NCI-H69 (cell line): ENCODE data around the gene ITM2B.
A peak's percentile ranks its signal among the peaks of the same experiment; 100 is the strongest.
"Not testable (repeated sequence)": the region's sequence is repeated elsewhere in the genome, so short reads cannot be mapped to it uniquely, and the experiment has no call there.

ENCODE experiments used
- DNase-seq: peaks from one replicate; lab custom pipeline; 2025; lab: John Stamatoyannopoulos, UW

ITM2B gene

GRCh38 chr13:48224701-48225100 is 8.3 kb upstream of the ITM2B start:
- no peak for DNase-seq

GRCh38 chr13:48230541-48230940 is 2.5 kb upstream of the ITM2B start:
- no peak for DNase-seq

- no peak for DNase-seq
These were observed 1.9 kb upstream of the ITM2B start for GRCh38 chr13:48231080-48231479.

GRCh38 chr13:48231933-48232332 is 1.1 kb upstream of the ITM2B start:
- no peak for DNase-seq

DNA sequence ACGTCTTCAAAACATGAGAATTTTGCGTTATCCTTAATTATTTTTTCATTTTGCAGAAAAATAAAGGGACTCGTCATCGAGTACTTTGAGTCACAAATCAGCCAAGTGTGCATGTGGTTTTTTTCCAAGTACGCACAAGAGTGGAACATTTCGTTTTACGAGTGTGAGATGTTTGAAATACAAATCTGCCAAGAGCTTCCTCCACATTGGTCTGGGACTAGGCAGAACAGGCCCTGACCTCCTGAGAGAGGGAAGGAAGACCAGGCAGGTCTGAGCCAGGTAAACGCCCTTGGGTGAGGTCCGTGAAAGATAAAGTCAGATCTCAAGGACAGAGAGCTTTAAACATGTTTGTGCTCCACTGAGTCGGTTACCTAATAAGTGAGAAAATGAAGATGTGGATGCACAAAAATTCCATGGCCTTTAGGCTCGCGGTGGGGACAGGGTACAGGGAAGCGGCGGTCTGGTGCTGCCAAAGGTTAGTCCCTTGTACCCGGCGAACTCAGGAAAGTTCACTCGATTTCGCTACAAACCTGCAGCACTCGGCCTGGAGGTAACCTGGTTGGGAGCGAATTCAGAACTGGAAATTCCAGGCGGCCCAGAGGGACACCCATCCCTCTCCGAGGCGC is 473 bp upstream of the ITM2B start:
- no peak for DNase-seq

GRCh38 chr13:48233889-48234488 is 983 bp downstream of the ITM2B start:
- DNase-seq = no peak

DNA sequence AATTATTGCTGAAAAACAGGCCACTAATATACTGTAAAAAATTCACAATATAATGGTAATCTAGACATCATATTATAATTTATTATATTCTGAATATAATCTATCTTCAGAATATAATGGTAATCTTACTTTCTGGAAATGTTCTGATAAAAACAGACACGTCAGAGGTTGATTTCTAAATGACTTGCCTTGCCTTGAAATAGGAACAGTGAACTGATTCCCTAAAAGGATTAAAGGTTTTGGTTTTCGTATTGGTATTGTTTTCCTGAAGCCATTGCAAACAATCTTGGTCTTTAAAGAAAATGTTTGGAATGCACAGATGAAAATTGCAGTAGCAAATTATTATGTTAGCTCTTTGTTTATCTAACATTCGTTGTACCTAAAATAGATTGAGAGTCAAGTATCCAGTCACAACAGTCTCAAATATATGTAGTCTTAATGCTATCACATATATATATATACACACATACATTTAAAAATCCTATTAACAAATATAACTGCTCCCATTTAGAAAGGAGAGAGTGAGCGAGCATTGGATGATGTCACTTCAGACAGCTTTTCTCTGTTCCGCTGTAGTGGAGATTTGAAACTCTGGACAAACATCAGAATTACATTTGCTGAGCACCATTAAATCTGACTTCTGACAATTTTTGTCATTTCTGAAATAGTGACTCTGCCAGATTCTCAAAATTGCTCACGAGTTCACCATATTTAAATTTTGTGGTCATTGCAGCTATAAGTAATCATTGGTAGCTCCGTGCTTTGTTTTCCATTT is 1.7 kb downstream of the ITM2B start:
- peak; percentile 8 for DNase-seq

- DNase-seq = peak; percentile 56
These were observed 2.5 kb downstream of the ITM2B start for GRCh38 chr13:48235341-48236135.

GRCh38 chr13:48236528-48237353 is 3.7 kb downstream of the ITM2B start:
- no peak for DNase-seq

DNA sequence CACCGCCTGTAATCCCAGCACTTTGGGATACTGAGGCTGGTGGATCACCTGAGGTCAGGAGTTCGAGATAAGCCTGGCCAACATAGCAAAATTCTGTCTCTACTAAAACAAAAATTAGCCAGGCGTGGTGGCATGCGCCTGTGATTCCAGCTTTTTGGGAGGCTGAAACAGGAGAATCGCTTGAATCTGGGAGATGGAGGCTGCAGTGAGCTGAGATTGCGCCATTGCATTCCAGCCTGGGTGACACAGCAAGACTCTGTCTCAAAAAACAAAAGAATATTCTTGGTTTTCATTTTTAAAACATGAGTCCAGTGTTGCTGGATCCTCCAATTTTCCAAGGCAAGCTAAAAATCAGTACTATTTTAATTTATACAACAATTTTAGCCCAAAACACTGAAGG is 6.4 kb downstream of the ITM2B start:
- not testable (repeated sequence) for DNase-seq

- DNase-seq = no peak
These were observed 8.6 kb downstream of the ITM2B start for GRCh38 chr13:48241651-48242050.

GRCh38 chr13:48242677-48243076 is 9.7 kb downstream of the ITM2B start:
- DNase-seq = no peak

- no peak for DNase-seq
These were observed 11.2 kb downstream of the ITM2B start for GRCh38 chr13:48244159-48244558.

DNA sequence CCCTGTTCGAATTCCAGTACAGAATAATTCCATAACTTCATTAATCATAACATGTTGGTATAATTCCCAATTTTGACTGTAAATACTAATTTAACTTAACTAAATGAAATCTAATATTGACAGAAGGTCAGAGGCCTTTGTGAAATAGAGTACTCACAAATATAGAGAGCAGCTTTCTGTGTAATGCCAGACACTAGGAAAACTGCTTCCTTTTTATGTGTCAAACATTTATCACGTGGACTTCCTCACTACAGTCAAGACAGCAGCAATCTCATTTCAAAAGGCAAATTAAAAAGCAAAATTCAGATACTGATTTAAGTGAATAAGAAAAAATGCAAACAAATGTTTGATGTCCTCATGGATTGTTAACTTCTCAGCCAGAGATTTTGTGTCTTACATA is 13.1 kb downstream of the ITM2B start:
- no peak for DNase-seq

- DNase-seq = no peak
These were observed 16.0 kb downstream of the ITM2B start for GRCh38 chr13:48249018-48249417.

DNA sequence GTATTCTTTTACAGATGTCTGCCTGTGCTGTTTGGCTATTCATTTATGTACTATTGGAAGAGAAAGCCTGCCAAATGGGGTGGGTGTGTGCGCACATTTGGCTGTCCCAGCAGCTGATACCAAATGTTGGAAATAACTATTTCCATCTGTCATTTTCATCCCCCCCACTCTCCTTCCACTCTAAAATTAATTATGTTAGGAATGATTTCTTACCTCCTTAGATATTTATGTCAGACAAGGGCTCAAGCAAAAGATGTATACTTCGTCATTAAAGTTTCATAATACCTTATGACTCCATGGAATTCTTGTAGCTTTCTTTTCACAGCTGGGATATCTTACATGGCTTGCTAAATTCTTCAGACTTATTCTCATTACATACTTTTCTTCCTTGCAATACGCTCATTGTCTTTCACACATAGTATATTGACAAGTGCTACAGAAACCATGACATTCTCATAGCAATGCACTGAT is 18.6 kb downstream of the ITM2B start:
- DNase-seq = no peak

- DNase-seq = no peak
These were observed 19.2 kb downstream of the ITM2B start for GRCh38 chr13:48252176-48252575.

DNA sequence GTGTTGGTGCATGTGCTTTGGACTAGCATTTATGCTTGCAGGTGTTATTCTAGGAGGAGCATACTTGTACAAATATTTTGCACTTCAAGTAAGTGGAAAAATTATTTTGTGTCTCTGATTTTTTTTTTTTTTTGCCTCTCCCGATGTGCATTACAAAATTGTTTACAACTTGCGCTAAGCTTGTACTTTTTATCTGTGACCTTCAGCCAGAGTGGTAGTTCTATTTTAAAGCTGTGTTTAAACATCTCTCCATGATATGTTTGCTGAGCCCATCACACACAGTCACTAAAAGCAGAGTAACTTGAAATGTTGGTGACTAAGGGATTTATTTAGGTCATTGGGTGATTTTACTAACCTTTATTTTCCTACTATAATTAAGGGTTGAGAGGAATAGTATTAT is 20.8 kb downstream of the ITM2B start:
- peak; percentile 47 for DNase-seq

DNA sequence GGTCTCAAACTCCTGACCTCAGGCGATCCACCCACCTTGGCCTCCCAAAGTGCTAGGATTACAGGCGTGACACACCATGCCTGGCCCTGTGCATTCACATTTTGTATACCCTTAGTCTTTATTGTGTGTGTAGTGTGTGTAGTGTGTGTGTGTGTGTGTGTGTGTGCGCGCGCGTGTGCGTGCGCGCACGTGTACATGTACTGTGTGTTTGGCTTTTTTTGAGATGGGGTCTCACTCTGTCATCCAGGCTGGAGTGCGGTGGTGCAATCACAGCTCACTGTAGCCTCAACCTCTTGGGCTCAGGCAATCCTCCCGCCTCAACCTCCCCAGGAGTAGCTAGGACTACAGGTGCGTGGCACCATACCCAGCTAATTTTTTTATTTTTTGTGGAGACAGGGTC is 22.1 kb downstream of the ITM2B start:
- no peak for DNase-seq

DNA sequence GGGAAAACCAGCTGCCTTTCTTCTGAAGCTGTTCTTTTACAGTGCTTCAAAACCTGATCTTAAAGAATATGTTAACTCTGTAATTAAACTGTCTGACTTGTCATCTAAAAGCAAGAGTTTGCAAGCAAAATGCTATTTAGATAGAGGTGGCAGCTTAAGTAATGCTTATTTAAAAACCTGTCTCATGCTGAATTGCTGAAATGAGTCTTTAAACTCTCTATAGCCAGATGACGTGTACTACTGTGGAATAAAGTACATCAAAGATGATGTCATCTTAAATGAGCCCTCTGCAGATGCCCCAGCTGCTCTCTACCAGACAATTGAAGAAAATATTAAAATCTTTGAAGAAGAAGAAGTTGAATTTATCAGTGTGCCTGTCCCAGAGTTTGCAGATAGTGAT is 22.9 kb downstream of the ITM2B start:
- DNase-seq = peak; percentile 3

DNA sequence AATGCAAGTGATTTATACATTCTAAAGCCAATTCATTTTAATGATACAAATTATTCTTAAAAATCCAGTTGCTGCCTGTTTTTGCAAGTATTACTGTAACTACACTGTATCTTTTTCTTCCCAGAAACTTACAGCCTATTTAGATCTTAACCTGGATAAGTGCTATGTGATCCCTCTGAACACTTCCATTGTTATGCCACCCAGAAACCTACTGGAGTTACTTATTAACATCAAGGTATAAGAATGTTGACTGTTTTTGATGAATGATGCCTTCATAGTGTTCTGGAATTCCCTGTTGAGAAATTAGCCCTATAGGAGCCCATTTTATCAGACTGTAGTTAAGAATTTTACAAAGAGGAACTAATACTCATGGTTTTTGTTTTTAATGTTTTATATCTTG is 25.0 kb downstream of the ITM2B start:
- DNase-seq = no peak

DNA sequence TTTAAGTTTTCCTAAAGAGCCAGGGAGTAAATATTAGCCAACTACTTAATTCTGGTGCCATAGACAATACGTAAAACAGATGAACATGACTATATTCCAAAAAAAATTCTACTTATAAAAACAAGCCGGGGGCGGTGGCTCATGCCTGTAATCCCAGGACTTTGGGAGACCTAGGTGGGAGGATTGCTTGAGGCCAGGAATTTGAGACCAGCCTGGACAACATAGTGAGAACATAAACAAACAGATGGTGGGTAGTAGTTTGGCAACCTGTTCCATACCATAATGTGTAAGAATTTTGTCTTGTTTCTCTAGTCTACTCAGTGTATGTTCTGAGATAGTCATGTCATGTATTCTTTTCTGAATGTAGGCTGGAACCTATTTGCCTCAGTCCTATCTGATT is 25.4 kb downstream of the ITM2B start:
- DNase-seq = no peak
